HG03060 (cell line): ENCODE data around the gene CPT1B.
"Not testable (repeated sequence)": the region's sequence is repeated elsewhere in the genome, so short reads cannot be mapped to it uniquely, and the experiment has no call there.

Experiments
- ATAC-seq: cut with Tn5 transposase; IDR thresholded peaks from one replicate; pipeline ENCODE4 v1.9.1; 2021; ENCODE audit warnings: low read depth, moderate number of reproducible peaks; ENCODE audit not compliant: unreplicated experiment

CPT1B gene

DNA sequence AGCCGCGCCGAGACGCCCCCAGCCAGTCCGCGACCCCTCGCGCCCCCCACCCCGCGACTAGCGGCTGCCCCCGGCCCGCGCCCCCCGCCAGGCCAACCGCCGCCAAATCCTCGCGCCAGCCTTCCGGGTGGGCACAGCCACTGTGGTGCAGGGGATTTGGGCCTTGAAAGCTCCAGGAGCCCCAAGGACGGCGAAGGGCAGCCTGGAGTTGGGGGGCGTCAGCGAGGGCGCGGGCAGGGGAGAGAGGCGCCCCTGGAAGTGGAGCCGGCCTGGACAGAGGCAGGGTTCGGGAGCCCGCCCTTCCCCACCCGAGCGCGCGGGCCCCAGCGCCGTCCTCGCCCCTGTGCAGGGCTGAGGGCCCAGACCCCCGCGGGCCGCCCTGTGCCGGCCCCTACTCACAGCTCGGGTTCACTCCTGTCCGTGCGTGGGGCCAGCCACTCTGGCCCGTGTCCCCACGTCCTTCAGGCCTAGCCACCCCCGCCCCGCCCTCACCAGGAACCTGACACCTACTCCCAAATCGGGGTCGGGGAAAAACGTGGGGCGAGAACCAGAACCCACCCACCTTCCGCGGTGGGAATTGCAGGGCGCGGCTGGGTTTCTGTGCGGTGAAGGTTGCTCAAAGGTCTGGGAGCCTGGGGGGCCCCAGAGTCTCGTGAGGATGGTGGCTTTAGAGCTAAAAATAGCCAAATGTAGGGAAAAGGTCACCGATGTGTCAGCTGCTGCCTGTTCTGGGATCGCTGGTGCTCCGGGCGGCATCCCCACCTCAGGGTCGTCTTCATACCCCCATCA, at the start of gene CPT1B:
Gene CPT1B, minus strand, starts transcription at position 441 of the 789 bp plus-strand sequence. CDS start 512 bp downstream, outside the sequence.
- ATAC-seq: no peak

DNA sequence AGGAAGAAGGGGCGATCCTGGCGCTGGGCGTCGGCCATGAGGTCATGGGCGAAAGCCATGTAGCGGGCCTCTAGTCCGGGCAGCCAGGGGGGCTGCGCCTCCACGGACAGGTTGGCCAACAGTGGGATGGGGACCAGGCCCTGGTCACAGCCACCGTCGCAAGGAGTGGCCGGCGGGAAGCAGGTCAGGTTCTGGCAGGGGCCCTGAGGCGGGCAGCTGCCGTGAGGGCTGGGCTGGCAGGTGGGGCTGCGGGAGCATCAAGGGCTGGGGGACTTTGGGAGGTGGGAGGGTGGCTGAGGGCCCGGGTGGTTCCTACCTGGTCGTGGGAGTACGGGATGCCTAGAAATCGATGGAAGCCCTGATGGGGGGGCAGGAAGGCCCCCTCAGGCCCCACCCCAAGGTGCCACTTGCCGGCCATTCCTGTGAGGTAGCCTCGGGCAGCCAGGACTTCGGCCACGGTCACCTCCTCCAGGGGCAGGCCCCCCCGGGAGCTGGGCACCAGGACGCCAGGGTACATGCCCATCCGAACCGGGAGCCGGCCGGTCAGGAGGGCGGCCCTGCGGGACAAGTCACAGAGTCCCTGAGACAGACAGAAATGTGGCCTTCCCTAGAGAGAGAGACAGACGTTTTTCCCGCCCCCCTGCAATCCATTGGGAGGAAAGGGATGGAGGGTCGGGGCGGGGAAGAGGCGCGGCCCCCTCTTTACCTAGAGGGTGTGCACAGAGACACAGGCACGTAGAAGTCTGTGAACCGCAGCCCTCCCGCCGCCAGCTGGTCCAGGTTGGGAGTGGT, 48.8 kb upstream of the CPT1B start:
- no peak for ATAC-seq

DNA sequence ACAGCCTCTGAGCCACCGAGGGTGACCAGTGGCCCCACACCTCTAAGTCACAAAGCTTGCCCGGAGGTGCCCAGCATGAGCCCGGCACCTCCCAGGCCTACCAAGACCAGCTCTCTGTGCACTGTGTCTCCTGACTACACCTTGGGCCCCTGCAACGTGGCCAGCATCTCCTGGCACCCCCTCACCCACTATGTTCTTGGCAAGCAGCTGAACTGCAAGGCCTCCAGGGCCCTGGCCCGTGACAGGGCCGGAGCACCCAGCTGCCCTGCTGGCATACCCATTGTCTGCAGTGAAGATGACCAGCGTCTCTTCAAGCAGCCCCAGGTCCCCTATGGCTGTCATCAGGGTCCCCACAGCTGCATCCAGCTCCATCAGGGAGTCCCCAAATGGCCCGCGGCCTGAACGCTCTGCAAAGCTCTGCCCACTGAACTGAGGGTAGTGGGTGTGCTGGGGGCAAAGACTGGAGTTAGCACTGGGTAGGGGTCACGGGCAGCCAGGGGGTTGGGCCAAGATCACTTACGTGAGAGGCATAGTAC, 48.2 kb upstream of the CPT1B start:
- no peak for ATAC-seq

DNA sequence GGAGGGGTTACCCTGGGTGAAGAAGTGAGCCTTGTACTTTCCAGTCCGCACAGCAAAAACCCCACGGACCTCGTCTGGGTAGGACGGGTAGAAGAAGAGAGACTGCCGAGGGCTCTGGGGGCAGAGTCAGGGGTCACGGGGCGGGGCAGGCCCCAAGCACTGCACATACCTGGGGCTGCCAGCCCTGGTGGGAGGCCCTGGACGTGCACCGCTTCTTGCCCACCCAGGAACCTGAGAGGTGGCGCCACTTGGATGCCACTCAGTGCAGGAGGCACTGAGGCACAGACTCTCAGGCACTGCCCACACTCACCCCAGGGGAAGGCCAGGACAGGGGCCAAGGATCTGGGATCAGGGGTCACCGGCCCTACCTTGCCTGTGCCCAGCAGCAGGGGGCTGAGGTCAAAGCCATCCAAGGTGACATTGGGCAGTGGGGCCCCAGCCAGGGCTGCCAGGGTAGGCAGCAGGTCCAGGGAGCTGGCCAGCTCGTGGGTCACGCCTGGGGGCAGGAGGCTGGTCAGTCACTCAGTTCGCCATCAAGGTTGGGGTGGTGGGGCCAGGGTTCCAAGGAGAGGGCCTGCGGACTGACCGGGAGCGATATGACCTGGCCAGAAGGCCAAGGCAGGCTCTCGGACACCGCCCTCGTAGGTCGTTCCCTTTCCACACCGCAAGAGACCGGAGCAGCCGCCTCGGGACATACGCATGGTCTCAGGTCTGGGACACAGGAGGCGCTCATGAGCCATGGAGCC, 47.5 kb upstream of the CPT1B start:
- ATAC-seq: no peak

DNA sequence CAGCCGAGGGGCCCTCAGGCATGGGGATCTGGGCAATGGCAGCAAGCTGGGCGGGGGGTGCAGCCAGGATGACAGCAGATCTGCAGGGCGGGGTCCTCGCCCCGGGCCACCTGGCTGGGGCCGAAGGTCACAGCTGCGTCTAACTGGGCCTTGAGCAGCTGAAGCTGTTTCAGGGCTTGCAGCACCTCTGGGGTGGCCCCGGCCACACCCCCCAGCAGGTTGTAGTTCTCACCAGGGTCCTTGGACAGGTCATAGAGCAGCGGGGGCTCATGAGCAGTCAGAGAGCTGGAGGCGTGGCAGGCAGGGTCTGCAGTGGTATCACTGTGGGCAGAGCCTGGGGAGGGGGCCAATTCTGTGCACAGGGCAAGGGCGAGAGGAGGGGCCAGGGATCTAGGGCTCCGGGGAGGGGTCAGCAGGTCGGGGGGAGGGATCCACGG, 46.9 kb upstream of the CPT1B start:
- ATAC-seq: no peak

DNA sequence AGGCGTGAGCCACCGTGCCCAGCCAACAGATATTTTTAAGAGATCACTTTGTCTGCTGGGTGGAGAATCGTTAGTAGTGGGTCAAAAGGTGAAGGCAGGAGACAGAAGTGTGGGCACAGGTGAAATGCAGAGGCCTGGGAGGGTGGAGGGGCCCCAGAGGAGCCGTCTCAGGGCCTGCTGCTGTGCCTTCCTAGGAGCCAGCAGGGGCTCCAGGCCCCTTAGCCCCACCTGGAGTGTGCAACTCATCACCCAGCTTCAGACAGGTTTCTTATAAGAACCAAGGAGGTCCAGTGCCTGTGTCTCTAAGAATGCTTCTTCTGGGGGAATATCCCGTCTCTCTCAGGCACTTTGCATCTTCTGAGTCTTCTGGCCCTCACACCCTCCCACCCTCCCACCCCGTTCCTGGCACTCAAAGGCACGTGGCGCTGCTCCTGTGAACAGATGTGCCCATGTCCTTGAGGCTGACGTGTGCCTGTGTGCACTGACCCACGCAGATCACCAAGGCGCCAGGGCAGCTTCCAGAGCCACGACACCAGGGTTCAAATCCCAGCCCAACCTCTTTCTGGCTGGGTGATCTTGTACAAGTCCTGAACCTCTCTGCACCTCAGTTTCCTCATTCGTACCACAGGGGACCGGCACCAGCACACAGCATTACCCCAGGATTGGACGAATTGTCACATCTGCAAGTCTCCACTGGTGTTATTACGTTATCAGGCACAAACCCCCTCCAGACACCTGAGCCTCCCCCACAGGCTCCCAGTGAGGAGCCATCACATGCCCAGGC, 46.3 kb upstream of the CPT1B start:
- no peak for ATAC-seq

DNA sequence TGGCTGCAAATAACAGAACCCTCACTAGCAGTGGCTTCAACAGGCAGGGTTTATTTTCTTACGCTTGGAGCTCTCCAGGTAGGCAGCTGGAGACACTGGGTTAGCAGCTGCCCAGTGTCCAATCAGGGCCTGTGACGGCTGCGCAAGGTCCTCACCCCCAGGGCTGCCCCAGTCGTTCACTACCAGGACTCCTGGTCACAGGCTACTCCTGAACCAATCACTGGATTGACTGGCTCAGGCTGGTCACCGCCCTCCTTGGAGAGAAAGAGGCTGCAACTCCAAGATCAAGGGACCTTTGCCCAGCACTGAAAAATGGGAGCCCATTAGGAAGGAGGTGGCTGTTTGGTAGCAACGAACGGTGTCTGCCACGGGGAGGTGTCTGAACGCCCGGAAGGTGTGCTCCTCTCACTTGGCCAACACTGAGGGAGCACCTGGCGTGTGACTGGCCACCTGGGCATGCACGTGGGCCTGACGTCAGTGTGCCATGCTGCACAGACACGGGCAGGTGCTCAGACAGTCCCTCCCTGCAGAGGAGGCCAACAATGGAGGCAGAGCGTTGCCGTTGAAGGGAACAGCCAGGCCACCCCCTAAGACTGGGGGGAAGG, 44.6 kb upstream of the CPT1B start:
- no peak for ATAC-seq

DNA sequence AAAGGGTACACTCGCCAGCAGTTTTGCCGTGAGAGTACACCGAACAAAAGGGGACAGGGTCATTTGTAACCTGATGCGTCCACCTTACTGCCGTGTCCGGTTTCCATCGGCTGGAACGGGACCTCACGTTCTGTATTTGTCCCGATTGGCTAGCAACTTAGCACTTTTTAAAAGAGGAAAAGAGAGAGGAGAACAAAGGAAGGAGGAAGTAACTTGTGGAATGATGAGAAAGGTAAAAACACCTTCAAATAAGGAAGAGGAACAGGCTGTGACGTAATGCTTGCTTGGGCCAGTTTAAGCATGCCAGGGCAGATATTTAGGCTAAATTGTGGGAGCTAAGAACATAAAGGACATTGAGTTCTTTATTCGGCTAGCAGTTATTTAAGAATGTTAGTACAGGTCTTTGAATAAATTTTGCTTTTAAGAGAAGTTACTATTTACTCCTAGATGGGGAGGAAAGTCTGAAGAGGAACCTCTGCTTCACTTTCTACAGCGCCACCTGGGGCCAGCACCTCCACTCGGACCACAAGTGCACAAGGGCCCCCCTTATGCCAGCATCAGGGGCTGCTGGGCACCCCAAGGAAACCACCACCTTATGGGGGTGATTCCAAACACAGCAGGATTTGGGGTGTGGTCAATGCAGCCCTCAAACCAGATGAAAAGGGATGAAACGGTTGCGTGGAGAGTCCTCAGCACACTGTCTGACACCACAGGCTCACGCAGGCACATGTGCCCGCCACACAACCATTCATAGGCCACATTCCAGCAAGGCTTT, 43.9 kb upstream of the CPT1B start:
- ATAC-seq: no peak

DNA sequence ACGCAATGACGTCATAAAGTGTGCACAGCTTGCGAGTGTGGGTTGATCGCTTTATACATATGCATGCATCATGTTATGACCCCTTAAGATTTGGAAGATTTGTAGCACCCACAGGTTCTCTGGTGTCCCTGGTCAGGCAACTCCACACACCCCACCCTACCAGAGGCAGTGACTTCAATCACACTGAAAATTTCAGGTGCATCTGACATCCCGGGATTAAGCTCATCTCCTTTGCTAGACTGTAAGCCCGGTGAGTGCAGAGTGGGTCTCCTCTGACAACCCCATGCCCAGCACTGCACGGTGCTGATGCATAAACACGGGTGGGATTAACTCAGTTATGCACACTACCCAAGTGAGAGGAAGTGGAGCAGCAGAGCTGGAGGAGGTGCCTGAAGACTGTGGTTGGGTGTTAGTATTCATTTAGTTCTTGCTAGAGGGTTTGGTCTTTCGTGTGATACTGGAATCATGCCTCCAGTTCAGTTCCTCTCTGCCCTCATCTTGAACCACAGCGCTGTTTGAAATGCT, 43.2 kb upstream of the CPT1B start:
- ATAC-seq: no peak

DNA sequence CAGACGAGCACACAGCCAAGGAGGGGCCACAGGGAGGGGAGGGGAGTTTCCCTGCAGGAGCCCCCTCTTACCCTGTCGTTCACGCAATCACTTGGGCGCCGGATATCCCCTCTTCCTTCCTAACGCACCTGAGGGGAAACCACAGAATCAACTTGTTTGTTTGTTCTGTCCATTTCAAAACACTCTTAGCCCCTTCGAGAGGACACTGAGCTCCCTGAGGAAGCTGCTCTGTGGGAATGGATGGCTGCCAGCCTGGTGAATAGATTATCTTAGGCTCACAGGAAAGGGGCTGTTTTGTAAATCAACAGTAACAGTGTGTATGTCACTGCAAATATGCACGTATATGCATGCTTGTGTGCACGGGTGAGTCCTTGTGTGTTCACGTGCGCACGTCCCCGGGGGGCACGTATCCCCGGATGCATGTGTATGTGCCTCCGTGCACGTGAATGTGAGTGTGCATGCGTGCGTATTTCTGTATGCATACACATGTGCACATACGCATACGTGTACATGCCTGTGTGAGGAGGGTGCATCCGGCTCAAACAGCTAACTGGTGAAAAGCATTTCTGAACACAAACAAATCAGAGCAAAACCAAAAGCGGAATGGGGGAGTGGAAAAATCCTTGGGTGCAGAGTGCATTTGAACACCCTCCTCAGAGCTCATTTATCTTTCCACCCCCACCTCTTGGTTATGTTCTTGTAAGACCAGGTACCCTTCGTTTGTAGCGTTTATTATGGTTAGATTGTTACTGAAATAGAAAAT, 42.5 kb upstream of the CPT1B start:
- peak; percentile 15 for ATAC-seq

DNA sequence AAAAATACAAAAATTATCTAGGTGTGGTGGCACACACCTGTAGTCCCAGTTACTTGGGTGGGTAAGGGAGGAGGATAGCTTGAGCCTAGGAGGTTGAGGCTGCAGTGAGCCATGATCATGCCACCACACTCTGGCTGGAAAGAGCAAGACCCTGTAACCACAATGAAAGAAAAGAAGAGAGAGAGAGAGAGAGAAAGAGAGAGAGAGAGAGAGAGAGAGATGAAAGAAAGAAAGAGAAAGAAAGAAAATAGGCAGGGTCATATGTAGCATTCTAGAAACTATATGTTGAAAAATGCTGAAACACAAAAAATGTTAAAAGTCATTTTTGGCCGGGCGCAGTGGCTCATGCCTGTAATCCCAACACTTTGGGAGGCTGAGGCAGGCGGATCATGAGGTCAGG, 36.1 kb upstream of the CPT1B start:
- not testable (repeated sequence) for ATAC-seq

DNA sequence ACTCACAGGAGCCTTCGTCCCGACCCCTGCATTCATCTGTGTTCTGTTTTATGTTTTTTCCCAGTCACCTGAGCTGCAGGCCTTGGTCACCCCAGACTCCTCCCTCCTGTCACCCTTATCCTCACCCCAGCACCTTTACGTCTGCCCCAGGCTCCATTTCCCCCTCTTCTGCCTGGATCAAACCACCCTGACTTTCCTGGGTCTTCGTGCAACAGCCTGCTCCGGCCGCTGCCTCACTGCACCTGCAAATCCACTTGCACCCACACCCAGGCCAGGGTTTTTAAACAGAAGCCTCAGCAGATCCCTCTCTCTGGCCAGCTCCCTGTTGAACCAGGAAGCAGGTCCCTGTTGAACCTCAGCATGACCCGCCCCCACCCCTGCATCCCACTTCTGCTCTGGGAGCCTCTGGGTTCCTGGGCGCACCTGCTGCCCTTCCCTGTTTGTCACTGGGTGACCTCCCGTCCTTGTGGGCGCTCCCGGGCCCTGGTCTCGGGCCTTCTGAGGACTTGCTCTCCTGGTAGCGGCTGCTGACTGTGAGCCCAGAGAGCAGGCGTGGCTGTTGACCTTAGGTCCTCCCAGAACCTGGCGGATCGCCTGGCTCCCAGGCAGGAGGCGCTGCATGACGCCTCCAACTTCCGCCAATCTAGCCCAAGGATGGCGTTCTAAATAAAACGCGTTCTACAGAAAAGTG, 35.2 kb upstream of the CPT1B start:
- no peak for ATAC-seq

DNA sequence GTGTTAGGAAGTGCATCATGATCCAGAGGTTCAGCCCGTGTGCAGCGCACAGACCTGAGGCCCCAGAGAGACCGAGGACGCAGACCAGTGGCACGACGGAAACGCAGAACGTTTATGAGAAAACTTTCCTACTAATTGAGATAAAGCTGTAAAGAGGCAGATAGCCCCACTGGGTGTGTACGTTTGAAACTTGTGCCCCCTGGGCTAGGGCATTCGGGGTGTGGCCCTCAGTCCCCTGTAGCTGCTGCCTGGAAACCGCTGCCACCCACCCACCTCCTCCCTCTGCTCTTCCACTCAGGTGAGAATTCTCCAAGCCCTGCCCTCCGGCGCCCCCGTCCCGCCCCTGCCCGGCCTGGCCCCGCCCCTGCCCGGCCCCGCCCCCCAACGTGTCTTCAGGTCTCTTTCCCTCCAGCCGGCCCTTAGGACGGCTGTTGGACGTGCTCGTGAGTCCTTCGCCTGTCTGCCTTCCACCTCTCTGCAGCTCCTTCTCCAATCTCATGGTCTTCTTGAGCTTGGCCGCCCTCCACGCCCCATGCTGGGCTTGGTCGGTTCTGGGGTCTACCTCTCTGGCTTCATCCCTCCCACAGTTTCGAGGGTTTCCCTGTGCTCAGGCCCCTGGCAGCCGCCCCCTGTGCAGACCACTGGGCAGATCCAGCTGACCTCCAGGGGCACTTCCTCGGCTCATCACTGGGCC, 34.4 kb upstream of the CPT1B start:
- no peak for ATAC-seq

DNA sequence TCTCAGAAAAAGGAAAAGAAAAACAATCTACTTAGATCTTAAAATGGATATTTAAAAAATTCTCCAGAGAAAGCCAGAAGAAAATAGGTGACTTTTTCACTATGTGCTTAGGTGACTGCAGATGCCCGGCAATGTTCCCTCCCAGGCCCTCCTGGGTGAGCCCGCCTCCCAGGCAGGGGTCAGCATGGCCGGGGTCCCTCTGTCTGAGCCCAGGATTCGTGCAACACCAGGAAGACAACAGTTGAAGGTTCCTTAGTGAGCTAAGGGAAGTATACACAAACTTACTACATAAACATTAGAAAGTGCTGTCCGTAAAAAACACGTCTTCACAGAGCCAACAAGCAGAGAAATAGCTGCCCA, 33.9 kb upstream of the CPT1B start:
- ATAC-seq: no peak

DNA sequence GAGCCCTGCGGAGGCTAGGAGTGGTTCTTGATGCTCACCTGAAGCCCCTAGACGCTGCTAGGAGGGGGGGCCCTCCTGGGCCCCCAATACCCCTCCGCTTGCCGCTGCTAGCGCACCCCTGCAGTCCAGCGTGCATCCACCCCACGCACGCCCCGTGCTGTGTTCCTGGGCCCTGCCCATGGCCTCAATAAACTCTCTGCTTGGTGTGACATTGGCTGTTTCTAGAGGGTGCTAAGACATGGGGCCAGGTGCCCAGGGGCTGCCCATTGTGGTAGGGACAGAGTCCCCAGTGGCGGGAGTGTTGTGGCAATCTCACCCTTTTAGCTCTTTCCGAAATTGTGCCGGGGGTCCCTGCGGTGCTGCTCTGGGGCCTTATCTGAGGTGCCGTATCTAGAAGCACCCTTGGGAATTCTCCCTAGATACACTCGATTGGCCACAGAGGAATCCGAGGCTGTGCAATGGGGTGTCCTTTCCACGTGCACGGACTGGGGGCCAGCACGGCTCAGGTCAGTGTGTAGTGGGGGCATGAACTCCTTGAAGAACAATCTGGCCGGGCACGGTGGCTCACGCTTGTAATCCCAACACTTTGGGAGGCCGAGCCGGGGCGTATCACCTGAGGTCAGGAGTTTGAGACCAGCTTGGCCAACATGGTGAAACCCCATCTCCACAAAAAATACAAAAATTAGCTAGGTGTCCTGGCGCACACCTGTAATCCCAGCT, 33.3 kb upstream of the CPT1B start:
- no peak for ATAC-seq

DNA sequence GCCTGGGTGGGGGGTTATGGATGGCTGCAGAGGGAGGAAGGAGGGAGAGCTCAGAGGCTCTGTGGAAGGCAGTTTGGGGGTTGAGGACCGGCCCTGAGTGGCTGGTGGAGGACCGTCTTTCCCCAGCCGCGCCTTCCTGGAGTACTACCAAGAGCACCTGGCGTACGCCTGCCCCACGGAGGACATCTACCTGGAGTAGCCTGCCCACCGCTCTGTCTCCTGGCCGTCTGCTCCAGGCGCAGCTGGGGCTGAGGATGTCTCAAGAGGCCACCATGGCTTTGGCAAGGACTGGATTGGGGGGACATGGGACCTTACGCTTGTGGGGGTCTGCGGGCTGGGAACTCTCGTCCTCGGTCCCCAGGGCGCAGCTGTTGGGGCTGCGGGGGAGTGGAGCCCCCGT, 32.4 kb upstream of the CPT1B start:
- ATAC-seq: no peak
